ENCODE measurements around the gene PRM1. TPM values are rescaled to one million over a fixed set of nuclear protein-coding genes. Genes with fewer than 3 reads are reported as not detected.

PRM1 gene
- total RNA-seq, 1 experiment from 2014 or later = not detected

DNA sequence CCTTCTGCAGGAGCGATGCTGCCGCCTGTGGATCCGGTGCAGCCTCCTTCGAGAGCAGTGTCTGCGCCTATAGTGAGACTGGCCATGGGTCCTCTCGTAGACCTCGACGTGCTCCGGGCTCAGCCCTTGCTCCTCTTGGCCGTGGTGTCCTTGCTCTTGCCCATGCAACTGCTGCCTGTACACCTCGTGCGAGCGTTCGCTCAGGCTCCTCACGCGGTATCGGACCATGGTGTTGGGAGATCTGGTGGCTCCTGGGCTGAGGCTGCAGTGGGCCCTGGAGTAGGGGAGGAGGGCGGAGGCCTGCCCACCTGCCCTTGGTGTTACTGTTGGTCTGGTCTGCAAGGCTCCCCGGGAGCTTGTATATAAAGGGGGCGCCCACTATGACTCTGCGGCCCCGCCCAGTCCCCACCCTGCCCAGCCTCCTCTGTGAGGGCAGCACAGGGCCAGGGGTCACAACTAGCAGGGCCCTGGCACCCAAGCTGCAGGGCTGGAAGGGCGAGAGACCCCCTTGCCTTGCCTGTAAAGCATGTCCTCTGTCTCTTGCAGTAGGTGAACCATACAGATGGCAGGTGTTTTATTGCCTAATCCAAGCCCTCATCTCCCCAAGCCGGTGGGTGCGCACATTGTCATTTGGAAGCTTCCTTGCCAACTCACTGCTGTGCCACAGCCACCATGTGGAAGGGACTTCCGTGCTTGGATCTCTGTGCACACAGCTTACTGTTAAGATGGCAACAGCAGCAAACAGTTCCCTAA is 4.8 kb downstream of the PRM1 start, which contains the start of gene PRM2:
Gene PRM2, minus strand, starts transcription at position 338 of the 753 bp plus-strand sequence. Its CDS starts 110 bp downstream, at position 228.
- Histone ChIP-seq H3K4me1 (peaks cover 21% of the 10 kb centered on the region), H3K36me3 (ENCODE audit: control insufficient read depth, insufficient read depth, low read length) (no peaks in the 10 kb centered on the region), H3K9me3 (no peaks in the 10 kb centered on the region), H3K4me3 (ENCODE audit: low read depth, low read length) (no peak within 1 kb of the TSS), H3K27me3 (replicated peaks; ENCODE audit: control insufficient read depth, insufficient read depth, low read length) (no peaks in the 10 kb centered on the region)
- DNase-seq = no peak
- intact Hi-C loops (cut with micrococcal nuclease; ENCODE audit: unreplicated experiment) = no loop called here
- H3K27ac Mint-ChIP-seq (ENCODE audit: unreplicated experiment) = peak within 1 kb of the TSS; percentile 48
- CTCF ChIA-PET = no interaction called here
- TF ChIP-seq, protein P1, sequence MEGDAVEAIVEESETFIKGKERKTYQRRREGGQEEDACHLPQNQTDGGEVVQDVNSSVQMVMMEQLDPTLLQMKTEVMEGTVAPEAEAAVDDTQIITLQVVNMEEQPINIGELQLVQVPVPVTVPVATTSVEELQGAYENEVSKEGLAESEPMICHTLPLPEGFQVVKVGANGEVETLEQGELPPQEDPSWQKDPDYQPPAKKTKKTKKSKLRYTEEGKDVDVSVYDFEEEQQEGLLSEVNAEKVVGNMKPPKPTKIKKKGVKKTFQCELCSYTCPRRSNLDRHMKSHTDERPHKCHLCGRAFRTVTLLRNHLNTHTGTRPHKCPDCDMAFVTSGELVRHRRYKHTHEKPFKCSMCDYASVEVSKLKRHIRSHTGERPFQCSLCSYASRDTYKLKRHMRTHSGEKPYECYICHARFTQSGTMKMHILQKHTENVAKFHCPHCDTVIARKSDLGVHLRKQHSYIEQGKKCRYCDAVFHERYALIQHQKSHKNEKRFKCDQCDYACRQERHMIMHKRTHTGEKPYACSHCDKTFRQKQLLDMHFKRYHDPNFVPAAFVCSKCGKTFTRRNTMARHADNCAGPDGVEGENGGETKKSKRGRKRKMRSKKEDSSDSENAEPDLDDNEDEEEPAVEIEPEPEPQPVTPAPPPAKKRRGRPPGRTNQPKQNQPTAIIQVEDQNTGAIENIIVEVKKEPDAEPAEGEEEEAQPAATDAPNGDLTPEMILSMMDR (IDR thresholded peaks at IDR 0.05; ENCODE audit: insufficient read depth in 1 of 2, low read depth in 1 of 2, low read length in 1 of 2, severe bottlenecking in 1 of 2, unreplicated experiment in 1 of 2) = no peak
- H3K27me3 Mint-ChIP-seq (ENCODE audit: insufficient read depth, unreplicated experiment) = no peaks in the 10 kb centered on the region
- POLR2A ChIA-PET = no interaction called here
- BruUV-seq (replicated peaks) = no TSS peak
- H3K36me3 Mint-ChIP-seq (ENCODE audit: insufficient read depth, unreplicated experiment) = no peaks in the 10 kb centered on the region
- H3K4me1 Mint-ChIP-seq (ENCODE audit: low read depth, unreplicated experiment) = peaks cover 12% of the 10 kb centered on the region
- no peaks in the 10 kb centered on the region for H3K9me3 Mint-ChIP-seq (ENCODE audit: unreplicated experiment)
- H3K4me3 Mint-ChIP-seq (ENCODE audit: unreplicated experiment) = no peak within 1 kb of the TSS

DNA sequence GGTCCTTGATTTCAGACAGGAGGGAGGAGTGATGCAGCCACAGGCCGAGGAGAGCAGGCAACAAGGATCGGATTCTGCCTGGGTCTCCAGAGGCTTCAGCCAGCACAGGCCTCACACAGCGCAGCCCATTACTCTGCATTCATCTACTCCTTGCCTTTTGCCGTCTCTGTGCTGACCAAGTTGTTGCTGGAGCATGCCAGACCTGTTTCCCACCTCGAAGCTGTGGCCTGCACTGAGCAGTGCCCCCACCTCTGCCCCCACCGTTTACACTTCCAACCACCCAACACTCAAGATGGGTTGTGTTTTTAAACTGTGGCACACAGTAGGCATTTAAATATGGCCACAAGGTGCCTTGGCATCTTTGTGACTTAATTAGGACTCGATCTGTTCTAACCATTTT is 6.2 kb downstream of the PRM1 start:
- Mint-ChIP-seq H3K36me3 (ENCODE audit: insufficient read depth, unreplicated experiment) (no peaks in the 10 kb centered on the region), H3K27ac (ENCODE audit: unreplicated experiment) (no peak overlapping the region), H3K4me3 (ENCODE audit: unreplicated experiment) (no peak overlapping the region), H3K9me3 (ENCODE audit: unreplicated experiment) (no peaks in the 10 kb centered on the region), H3K4me1 (ENCODE audit: low read depth, unreplicated experiment) (peaks cover 8% of the 10 kb centered on the region), H3K27me3 (ENCODE audit: insufficient read depth, unreplicated experiment) (no peaks in the 10 kb centered on the region)
- Histone ChIP-seq H3K27me3 (replicated peaks; ENCODE audit: control insufficient read depth, insufficient read depth, low read length) (no peaks in the 10 kb centered on the region), H3K4me1 (peaks cover 14% of the 10 kb centered on the region), H3K4me3 (ENCODE audit: low read depth, low read length) (no peak overlapping the region), H3K9me3 (no peaks in the 10 kb centered on the region), H3K36me3 (ENCODE audit: control insufficient read depth, insufficient read depth, low read length) (no peaks in the 10 kb centered on the region)
- no TSS peak for BruUV-seq (replicated peaks)
- intact Hi-C loops (cut with micrococcal nuclease; ENCODE audit: unreplicated experiment) = no loop called here
- CTCF ChIA-PET = interaction anchor here (1.1 kb wide), 1 partner anchor 18 kb away, joined by 3 read pairs; no protein-coding TSS in a partner anchor
- POLR2A ChIA-PET = no interaction called here
- TF ChIP-seq, protein P1 (IDR thresholded peaks at IDR 0.05; ENCODE audit: insufficient read depth in 1 of 2, low read depth in 1 of 2, low read length in 1 of 2, severe bottlenecking in 1 of 2, unreplicated experiment in 1 of 2) = no peak
- DNase-seq = no peak

DNA sequence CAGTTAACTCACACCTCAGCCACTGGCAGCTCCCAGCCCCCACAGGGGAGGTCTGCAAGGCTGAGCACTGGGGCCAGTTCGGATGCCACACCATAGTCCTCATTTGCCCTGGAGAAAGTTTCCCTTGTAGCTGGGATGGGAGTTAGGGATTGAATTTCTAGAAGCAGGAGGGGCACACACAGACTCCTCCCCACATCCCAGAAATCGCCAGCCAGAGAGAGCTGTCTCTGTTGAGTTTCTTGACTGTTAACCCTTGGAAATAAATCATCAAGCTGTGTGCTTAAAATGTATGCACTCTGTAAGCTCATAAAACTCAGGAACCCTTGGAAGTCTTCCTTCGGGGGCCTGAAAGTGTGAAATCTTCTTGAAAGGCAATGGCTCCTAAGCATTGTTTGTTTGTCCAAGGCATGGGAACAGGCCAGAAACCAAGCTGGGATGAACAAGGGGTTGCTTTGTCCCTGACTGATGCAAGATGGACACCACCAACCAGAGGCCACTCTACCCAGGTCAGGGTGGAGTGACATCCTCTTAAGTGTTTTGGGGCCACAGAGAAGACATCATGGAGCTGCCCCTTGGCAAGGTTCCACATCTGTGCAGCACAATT is 7.3 kb downstream of the PRM1 start:
- Histone ChIP-seq H3K36me3 (ENCODE audit: control insufficient read depth, insufficient read depth, low read length) (no peaks in the 10 kb centered on the region), H3K4me3 (ENCODE audit: low read depth, low read length) (no peak overlapping the region), H3K27me3 (replicated peaks; ENCODE audit: control insufficient read depth, insufficient read depth, low read length) (no peaks in the 10 kb centered on the region), H3K4me1 (peaks cover 2% of the 10 kb centered on the region; the same call in 1 of the 2 replicates), H3K9me3 (no peaks in the 10 kb centered on the region)
- H3K27me3 Mint-ChIP-seq (ENCODE audit: insufficient read depth, unreplicated experiment) = no peaks in the 10 kb centered on the region
- no peak for DNase-seq
- no peaks in the 10 kb centered on the region for H3K9me3 Mint-ChIP-seq (ENCODE audit: unreplicated experiment)
- no peak overlapping the region for H3K27ac Mint-ChIP-seq (ENCODE audit: unreplicated experiment)
- H3K4me1 Mint-ChIP-seq (ENCODE audit: low read depth, unreplicated experiment) = no peaks in the 10 kb centered on the region
- TF ChIP-seq, protein P1 (IDR thresholded peaks at IDR 0.05; ENCODE audit: insufficient read depth in 1 of 2, low read depth in 1 of 2, low read length in 1 of 2, severe bottlenecking in 1 of 2, unreplicated experiment in 1 of 2) = no peak
- CTCF ChIA-PET = interaction anchor here (1.1 kb wide), 1 partner anchor 17 kb away, joined by 3 read pairs; no protein-coding TSS in a partner anchor
- intact Hi-C loops (cut with micrococcal nuclease; ENCODE audit: unreplicated experiment) = no loop called here
- BruUV-seq (replicated peaks) = no TSS peak
- H3K36me3 Mint-ChIP-seq (ENCODE audit: insufficient read depth, unreplicated experiment) = no peaks in the 10 kb centered on the region
- POLR2A ChIA-PET = interaction anchor here (0.6 to 1.6 kb wide), 2 partner anchors 18 to 135 kb away, joined by 3 to 6 read pairs; partner anchors contain the start of gene SOCS1
- no peak overlapping the region for H3K4me3 Mint-ChIP-seq (ENCODE audit: unreplicated experiment)
